ENCODE measurements around the gene ALG10B. TPM values are rescaled to one million over a fixed set of nuclear protein-coding genes. Genes with fewer than 3 reads are reported as not detected.

ALG10B gene, protein sequence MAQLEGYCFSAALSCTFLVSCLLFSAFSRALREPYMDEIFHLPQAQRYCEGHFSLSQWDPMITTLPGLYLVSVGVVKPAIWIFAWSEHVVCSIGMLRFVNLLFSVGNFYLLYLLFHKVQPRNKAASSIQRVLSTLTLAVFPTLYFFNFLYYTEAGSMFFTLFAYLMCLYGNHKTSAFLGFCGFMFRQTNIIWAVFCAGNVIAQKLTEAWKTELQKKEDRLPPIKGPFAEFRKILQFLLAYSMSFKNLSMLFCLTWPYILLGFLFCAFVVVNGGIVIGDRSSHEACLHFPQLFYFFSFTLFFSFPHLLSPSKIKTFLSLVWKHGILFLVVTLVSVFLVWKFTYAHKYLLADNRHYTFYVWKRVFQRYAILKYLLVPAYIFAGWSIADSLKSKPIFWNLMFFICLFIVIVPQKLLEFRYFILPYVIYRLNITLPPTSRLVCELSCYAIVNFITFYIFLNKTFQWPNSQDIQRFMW
- total RNA-seq (2022; extraction: Qiagen RNA extraction; ENCODE audit: low read depth) = 3.2 to 5.8 TPM (median 5.4 TPM) in 5 replicates

DNA sequence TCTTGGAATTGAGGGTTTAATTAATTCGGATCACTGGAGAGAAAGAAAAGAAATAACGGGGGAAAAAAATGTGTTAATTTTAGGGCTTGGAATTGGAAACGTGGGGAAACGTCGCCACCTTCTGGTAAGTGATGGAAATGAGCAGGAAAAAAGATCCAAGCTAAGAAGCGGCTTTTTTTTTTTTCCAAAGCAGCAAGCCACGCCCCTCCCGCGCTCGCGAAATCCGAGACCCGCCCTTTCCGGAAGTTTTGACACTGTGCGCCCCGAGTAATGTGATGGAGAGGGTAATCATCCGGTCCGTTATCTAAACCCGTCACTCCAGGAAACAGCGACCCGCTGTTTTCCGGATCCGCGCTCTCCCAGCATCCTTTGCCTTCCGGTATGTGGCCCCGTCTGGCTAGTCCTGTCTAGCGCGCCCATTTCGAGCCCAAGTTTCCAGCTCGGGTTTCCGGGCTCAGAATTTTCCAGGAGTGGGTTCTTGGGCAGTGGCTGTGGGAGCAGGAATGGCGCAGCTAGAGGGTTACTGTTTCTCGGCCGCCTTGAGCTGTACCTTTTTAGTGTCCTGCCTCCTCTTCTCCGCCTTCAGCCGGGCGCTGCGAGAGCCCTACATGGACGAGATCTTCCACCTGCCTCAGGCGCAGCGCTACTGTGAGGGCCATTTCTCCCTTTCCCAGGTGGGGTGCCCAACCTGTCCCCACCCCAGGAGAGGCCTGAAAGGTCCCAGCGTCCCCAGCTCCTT, at the start of gene ALG10B:
TSS of gene ALG10B (plus strand) at position 384 of the 739 bp plus-strand sequence. CDS start at position 504, 120 bp downstream.

Measured in A549 treated with GW870086 at 1 μM for 4 hours (cell line).